ENCODE data around the gene RNASE3.

GRCh38 chr14:20846560-20846959, 44.6 kb upstream of the RNASE3 start:
- TF ChIP-seq CTCF (IDR thresholded peaks at IDR 0.05) (no peak), EZH2 (IDR thresholded peaks at IDR 0.05) (no peak)

Data from neural progenitor cell (in vitro differentiated cells).